Activated CD4-positive, alpha-beta T cell treated with anti-CD3 and anti-CD28 coated beads, Interleukin-2, amount 50 U/mL, for 24 hours (primary cell): ENCODE measurements around the gene SULT1E1.

Source experiments
- DNase-seq, 2 donors: peaks; one replicate each; pipeline ENCODE4 v3.0.0-alpha.2; 2020; ENCODE audit warnings: low read depth in 1 of 2, low spot score in 1 of 2

Gene SULT1E1

DNA sequence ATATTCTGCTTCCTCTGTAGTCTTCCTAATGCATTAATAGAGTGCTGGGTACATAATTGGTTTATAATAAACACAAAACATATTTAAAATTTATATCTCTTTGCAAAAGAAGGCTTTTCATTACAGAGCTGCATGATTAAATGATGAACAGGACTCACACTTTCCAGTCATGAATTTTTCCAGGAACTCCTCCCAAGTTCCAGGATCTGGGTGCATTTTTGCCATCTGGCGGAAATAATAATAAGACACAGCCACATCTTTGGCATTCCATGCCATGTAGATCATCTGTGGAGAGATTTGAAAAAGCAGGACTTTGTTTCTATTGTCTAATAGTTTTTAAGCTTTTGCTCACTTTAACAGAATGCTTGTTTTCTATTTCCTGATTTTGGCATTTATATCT is 59.3 kb downstream of the SULT1E1 start:
- no peak for DNase-seq

DNA sequence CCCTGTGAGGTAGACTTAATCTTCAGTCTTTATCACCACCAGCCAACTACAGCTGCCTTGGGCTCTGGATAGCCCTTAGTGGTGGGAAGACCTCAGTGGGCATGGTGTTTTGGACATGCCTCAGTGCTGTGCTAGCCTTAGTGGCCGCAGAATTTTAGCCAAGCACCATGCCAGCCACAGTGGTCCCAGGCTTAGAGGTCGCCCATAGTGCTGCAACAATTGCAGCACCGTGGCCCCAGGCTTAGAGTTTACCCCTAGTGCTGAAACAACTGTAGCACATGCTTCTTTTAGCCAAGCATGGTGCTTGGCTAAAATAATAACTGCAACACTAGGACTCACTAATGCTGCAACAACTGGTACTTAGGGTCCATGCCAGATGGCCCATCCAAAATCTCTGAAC is 60.6 kb downstream of the SULT1E1 start:
- no peak for DNase-seq

DNA sequence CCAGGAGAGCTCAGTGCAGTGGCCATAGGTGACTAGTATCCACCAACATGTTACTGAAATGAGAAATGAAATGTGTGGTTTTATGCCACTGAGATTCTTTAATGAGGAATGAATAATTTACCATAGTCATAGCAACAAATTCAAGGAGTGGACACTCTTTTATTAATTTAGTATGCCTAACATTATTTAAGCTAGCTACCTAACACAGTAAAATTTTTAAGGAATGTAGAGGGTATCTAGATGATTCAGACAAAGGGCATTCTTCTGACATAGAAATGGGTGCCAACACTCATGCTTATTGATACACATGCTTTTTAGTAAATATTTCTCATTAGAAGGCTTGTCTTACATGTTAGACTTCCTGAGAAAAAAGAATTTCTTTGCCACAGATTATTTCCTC is 66.2 kb downstream of the SULT1E1 start:
- no peak for DNase-seq
